Measurements from ENCODE around the gene DNAJC8.

DNA sequence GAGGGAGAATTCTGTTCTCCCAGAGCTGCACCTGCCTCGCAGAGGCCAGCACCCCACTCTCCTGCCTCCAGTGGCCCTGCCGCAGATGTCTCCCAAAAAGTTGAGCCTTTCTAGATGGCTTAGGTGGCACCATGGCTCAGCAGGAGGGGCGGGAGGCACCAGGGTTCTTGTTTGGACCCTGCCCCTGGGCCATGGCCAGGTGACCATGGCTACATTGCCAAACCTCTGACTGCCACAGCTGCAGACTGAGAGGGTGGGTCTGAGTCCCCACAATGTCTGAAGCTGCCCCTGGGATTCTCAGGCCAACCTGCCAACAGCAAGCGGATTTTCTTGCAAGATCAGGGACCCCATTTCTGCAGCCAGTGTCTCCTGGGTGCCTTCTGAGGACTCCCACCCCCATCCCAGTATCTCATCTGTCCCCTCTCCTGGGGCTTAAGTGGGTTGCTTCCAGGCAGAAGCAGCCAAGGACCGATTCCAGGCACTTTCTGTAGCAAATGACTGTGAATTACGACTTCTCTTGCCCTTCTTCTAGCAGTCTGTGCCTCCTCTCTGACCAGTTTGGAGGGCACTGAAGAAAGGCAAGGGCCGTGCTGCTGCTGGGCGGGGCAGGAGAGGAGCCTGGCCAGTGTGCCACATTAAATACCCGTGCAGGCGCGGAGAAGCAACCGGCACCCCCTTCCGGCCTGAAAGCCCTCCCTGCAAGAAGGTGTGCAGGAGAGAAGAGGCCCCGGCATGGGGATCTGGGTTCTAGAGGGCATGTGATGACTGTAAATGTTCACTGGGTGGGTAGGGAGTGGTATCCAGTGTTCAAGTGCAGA is 49.0 kb upstream of the DNAJC8 start:
- TF ChIP-seq ZNF274 (IDR thresholded peaks at IDR 0.05; ENCODE audit: low read depth, low read length) = no peak
- TF ChIP-seq SUZ12 (IDR thresholded peaks at IDR 0.05; ENCODE audit: extremely low read depth, insufficient read depth, insufficient read length) = no peak
- no peak for TF ChIP-seq YY1 (IDR thresholded peaks at IDR 0.05; ENCODE audit: insufficient read depth, insufficient read length)
